CD4-positive, alpha-beta T cell treated with Interleukin-4 for 4 hours (primary cell): ENCODE data around the gene EEIG1.

Experiments used
- DNase-seq: peaks from one replicate; pipeline ENCODE4 v3.0.0-alpha.2; 2020

EEIG1 gene

DNA sequence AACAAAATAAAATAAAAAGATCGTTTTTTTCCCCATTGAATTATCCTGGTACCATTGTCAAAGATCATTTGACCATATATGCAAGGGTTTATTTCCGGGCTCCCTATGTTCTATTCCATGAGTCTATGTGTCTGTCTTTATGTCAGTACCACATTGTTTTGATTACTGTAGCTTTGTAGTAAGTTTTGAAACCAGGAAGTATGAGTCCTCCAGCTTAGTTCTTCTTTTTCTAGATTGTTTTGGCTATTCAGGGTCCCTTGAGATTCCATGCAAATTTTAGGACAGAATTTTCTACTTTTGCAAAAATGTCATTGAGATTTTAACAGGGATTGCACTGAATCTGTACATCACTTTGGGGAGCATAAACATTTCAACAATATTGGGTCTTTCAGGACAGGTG lies 18.7 kb upstream of the EEIG1 start:
- no peak for DNase-seq

DNA sequence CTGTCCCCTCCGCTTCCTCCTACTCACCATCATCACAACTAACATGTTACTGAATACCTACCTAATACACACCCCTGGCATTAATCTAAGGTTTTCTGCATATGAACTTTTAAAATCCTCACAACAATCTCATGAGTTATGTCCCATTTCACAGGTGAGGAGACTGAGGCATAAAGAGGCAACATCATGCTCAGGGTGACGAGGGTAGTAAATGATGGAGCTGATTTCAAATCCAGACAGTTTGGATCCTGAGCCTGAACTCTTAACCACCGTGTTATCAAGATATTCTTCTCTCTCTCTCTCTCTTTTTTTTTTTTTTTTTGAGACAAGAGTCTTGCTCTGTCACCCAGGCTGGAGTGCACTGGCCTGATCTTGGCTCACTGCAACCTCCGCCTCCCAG lies 12.9 kb upstream of the EEIG1 start:
- DNase-seq, result no peak

DNA sequence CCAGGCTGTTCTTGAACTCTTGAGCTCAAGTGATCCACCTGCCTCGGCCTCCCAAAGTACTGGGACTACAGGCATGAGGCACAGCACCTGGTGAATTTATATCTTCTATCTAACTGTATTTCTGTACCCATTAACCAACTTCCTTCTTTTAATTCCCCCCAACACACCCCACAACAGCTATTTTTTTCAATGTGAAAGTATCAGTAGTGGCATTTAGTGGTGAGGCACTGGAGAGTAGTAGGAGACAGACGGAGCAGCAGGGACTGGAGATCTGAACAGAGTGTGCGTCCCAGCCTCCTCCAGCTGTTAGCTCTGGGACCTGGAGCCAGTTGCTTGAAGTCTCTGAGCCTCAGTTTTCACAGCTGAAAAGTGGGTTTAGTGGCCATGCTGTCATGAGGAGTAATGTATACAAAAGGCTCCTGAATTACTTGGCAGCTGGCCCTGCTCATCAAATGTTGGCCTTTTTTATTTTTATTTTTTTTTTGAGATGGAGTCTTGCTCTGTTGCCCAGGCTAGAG lies 11.0 kb upstream of the EEIG1 start:
- DNase-seq, result no peak

DNA sequence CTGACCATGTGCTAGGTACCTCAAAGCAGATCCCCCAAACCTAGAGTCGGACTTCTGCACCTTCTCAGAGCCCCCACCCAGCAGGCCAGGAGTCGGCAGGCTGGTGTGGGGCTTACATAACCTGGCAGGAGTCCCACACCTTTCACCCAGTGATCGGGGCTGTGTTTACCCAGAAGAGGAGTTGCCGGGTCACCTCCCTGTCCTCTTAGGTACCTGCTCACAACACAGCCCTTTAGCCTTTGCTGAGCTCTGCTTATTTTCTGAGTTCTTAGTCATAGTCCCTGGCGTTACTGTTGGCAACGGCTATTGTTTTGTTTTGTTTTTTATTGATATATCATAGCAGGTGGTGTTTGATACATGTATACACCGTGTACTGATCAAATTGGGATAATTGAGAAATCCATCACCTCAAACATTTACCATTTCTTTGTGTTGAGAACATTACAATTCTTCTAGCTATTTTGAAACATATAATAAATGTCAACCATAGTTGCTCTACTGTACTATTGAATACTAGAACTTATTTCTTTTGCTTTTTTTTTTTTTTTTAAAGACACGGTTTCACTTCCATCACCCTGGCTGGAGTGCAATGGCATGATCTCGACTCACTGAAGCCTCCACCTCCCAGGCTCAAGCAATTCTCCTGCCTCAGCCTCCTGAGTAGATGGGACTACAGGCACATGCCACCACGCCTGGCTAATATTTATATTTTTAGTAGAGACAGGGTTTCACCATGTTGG lies 10.4 kb upstream of the EEIG1 start:
- DNase-seq, result peak; percentile 68

DNA sequence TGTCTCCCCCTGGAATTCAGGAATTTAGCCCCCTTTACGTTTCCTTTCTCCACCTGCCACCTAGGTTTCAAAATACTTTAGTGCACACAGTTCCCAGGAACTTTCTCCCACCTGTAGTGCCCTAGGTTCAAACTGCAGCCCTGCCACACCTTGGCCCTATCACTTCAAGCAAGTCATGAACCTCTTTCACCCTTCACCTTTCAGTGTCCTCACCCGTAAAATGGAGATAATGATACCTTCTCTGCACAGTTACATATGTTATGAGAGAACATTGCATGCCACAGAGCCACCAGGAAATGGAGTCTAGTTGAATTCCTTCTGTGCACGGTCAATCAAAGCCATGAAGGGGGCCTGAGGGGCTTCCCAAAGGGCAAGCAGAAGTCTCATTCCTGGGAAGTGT lies 9.8 kb upstream of the EEIG1 start:
- DNase-seq, result no peak

DNA sequence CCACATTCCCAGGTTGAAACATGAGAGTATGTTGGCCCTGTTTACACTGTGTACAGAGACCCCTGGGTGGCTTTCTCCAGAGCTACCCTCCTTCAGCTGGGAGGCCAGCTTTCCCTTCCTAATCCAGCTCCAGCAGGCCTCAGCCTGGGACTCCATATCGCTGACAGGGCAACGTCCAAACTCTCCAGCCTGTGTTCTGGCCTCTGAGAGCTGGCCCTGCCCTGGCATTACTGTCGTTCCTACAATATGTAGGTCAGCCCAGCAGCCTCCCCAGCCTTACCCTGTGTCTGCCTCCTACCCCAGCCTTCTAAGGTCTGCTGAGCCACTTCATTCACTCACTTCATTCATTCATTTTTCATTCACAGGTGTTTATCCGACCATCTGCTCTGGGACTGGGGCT lies 8.3 kb upstream of the EEIG1 start:
- no peak for DNase-seq

DNA sequence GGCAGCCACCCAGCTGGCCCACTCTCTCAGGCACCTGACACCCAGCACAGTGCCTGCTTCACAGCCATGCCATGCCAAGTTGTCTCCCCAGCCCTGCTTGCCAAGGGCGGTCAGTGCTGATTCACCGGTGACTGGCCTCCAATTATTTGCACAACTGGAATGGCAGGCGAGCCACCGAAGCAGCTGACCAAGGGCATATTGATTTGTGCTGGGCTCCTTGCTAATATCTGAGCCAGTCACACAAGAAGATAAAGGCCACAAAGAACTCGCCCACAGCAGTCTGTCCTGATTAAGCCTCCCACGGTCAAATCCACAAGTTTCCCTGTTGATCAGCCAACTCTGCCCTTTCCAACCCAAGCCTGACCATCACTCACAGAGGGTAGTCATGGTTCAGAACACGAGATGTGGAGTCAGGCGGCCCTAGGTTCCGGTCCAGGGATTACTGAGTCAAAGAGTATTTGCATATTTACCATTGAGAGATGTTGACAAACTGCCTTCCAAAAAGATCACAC lies 6.4 kb upstream of the EEIG1 start:
- no peak for DNase-seq

DNA sequence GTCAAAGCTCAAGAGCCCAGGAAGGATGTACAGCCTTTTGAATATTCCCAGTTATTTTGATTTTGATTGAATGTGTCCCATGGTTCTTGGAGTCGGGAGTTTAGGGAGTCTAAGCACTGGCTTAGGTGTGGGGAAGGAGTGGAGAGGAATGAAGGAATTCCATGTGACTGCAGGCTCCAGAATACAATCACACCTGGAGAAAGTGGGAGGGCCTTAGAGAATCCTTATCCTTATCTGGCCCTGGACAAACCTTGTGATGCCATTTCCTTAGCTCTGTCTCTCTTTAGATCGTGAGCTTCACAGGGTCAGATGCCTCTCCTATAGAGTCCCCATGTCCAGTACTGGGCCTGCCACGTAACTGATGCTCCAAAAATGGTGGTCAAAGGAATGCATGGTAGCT lies 4.2 kb upstream of the EEIG1 start:
- DNase-seq, result no peak

DNA sequence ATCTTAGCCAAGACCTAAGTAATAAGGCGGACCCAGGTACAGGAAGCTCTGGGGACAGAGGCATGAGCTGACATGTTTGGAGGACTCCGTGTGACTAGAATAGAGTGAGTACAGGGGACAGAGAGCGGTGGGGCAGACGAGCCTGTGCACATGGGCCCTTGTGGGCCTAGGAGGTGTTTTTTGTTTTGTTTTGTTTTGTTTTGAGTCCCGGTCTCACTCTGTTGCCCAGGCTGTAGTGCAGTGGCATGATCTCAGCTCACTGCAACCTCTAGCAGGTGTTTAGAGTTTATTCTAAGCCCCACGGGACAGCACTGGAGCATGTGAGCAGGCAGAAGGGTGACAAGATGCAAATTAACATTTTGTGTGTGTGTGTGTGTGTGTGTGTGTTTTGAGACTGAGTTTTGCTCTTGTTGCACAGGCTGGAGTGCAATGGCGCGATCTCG lies 3.1 kb upstream of the EEIG1 start:
- no peak for DNase-seq

DNA sequence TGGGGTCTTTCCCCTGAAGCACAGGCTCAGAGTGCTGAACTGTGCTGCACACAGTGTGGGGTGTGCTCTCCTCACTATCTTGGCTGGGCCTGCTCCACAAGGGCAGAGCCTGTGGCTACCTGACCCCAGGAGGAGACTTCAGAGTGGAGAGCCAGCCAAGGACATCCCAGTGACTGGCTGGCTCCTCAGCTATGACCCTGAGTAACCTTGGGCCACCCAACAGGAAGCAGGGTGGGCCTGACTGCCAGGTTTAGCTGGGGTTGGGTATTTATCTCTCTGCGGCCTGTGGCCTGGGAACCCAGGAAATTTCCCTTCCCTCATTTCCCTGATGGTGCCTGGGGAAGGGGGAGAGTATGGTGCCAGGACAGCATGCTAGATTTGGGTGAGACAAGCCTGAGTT lies 2.1 kb upstream of the EEIG1 start:
- no peak for DNase-seq

DNA sequence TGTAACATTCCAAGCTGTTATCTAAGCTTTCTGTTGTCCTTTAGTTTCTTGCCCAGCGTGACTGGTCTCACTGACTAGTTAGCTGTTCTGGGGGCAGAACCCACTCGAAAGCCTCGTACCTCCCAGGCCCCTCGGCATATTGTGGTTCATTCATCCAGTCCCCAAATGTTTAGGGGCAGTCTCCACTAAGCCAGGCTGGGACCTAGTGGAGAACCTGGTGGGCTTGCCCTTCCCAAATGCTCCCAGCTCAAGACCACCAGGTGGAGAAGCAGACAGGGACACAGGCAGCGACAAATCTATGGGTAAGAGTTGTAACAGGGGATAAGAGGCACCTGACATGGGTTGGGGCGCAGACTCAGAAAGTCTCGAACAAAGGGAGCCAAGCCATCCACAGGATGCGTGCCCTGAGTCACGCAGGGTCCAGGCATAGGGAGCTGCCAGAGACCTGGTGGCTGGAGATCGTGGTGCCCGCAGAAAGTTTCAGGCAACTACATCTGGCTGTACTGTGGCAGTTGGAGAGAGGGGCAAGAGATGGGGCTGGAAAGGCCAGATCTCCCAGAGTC lies 851 bp upstream of the EEIG1 start:
- no peak for DNase-seq

DNA sequence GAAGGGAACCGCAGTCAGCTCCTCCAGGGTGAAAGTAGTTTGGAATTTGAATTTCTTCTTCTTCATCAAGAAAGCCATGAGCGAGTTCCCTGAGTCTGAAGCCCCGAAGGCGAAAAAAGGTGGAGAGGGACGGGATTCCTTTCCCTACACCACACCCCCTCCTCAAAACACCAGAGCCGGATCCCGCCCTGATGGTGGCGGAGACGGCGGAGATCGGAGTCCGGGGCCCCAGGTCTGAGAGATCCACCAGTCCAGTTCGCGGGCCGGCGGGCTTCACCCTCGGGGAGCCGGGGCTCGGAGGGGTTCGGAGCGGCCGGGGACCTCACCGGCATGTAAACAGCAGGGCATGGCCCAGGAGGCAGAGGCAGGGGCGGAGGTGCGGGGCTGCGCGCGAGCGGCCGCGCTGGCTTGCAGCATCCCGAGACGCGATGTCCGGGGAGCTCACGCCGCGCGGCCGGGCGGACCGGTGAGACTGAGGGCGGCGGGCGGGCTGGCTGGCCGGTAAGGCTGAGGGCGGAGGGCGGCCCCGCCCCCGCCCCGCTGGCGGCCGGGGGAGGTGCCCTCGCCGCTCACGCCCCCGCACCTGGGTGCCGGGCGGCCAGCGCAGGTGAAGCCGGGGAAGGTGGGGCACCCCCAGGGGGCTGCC lies 606 bp downstream of the EEIG1 start:
- DNase-seq, result no peak

DNA sequence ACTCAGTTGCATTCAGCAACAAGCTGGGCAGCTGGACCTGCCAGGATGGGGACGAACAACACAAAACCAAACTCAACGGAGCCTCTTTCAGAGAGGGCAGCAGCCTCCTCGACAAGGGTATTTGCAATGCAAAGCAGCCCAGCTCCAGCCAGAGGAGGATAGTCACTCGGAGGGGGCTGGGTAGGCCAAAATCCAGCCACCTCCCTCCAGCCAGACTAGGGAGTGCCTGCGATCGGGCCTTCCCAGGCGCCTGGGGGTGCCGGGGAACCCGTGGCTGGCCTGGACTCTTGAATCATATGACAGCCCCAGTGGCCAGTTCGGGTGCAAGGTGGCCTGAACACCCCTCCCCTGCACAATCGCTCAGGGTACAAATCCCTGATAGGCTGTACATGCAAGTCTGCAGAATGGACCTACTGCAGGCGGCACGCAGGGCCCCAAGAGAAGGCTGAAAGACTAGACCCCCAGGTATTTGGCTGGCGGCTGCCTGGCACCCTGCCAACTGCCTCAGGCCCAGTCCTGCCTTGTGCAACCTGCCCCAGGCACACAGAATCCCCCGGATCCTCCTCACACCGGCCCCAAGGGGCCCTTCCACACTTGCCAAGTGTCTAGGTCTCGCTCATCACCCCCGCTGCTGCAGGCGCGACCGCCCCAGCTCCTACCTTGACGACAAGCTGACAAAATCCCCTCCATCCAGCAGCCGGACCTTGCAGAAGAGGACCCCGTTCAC lies 1.3 kb downstream of the EEIG1 start:
- no peak for DNase-seq

DNA sequence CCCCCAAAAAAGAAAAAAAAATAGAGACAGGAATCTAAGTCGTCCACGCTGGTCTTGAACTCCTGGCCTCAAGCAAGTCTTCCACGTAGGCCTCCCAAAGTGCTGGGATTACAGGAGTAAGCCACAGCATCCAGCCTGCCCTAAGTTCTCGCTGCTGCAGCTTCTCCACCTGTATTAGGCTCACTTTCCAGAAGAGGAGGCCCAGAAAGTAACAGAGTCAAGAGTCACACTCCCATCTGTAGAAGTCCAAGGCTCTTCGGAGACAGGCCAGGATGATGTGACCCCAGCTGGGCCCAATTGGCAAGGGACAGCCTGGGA lies 1.8 kb downstream of the EEIG1 start:
- DNase-seq, result no peak

DNA sequence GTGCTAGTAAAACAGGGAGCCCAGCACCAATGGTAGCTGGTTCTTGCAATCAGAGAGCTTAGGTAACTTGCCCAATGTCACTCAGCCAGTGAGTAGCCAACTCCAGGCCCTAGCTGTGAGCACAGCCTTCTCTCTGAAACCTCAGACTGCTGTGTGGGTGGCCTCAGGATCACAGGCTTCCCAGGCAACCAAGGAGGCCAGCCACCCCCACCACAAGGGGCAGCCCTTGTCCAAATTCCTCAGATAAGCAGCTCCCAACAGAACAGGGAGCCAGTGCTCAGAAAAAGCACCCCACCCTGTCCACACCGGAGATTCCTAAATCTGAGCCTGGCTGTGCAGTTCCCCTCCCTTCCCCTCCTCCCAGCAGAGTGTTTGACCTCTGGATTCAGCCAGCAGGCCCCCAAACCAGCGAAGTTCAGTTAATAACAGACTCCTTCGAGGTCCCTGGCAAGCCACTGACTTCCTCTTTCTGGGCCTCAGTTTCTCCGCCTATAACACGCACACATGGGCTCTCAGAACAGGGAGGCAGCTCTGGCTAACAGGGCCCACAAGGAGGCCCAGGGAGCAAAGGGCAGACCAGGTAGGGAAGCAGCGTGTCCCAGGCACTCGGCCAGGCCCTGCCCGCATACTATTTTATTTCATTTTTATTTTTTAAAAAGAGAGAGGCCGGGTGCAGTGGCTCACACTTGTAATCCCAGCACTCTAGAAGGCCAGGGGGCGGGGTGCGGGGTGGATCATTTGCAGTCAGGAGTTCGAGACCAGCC lies 2.7 kb downstream of the EEIG1 start:
- DNase-seq, result no peak

DNA sequence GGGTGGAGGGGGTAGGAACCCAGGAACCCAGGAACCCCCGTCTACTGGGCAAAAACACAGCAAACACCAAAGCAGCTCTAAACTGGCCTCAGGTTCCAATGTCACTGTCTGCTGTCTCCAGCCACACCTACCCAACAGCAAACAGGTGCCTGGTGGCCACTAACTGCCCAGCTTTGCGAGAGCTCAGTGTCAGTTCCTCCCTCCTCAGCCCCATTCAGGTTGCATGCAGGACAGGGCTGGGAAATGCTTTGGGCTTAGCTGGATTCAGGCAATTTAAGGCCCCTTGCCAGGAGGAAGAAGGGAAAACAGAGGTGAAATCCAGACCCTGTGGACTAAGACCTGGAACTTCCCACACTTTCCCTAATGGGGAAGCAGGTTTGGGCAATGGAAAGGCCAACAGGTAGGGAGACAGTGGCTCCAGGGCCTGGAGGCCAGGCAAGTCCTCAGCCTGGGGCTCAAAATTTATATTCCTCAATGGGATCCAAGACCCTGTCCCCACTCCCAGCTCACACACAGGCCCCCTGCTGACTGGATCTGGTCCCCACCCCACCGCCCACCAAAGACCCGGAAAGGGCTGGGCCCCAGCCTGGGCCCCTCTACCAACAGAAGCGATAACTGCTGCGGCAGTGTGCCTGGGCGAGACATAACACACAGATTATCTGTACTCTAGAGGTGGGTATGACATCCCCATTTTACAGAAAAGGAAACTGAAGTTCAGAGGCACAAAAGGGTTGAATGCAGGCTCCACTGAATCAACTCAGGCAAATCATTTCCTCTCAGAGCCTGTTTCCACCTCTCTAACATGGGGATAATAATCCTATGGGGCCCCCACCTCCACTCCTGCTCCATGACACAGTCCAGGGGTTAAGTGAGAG lies 3.5 kb downstream of the EEIG1 start:
- peak; percentile 44 for DNase-seq

DNA sequence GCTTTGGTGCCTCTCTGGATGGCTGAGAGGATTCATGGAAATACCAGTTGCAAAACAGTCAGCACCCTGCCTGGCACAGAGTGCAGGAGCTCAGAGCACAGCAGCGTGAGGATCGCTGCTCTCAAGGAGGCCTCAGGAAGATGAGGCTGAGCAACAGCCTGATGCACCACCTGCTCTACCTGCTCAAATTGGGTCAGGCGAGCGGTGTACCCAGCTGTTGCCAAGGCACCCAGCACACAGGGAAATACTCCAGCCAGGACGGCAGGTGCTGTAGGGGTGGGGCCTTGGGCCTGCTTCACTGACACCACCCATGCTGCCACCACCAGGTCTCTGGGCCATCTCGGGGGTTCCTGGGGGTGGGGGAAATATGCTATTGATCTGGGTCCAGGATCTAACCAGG lies 4.3 kb downstream of the EEIG1 start:
- peak; percentile 84 for DNase-seq

DNA sequence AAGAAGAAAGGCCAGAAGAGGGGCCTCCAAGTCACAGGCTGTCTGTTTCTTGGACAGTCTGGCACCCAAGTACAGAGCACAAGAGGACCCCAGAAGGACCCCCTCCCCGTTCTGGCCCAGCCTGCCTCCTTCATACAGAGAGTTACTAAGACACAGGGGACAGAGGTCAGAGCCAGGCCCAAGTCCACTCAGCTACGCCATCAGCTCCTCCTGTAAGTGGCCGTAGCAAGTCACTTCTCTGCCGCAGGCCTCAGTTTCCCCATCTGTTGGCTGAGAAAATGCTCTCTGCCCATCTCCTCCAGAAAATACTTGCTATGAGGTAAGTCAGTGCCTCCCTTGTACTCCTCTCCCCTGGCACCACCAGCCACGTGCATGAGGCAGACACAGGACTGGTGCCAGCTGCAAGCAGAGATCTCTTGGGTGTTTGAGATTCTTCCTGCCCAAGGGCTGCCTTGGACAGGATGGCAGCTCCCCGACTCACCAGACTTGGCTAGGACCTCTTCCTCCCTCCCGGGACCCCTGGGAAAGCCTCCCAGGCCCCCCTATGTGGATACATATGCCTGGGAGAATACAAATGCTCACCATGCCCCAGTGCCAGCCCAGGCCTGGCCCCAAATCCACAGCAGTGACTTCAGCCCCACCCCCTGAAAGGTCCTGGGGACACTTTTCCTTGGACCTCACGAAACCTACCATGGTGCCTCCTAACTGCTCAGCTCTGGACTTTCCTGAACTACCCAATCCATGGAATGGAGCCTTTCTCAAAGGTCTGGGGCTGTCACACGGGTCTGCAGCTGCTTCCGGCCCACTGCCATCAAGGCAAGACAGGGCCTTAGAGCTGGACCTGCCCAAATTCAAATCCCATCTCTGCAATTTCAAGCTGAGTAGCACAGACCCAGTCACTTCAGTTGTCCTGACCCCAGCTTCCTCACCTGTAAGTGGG lies 5.1 kb downstream of the EEIG1 start:
- DNase-seq, result no peak

DNA sequence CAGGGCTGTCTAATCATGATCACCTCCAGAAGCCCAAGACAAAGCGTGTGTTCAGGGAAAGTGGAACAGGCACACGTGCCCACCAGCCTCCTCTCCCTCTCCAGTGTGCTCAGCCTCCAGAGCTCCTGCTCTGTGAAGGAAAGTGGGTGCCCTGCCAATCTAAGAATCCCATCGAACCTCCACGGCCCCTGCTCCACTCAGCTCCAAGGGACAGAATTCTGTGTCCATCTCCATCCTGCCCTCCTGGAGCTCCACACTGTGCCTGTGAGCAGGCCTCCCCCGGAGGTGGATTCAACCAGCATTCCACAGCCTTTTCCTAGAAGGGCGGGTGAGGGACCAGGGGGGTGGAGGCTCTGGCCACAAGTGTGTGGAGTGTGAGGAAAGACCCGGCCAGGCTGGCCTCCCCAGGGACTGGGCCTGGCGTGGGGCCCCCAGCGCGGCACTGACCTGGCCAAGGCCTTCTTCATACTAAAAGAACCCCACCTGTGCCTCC lies 6.0 kb downstream of the EEIG1 start:
- no peak for DNase-seq

DNA sequence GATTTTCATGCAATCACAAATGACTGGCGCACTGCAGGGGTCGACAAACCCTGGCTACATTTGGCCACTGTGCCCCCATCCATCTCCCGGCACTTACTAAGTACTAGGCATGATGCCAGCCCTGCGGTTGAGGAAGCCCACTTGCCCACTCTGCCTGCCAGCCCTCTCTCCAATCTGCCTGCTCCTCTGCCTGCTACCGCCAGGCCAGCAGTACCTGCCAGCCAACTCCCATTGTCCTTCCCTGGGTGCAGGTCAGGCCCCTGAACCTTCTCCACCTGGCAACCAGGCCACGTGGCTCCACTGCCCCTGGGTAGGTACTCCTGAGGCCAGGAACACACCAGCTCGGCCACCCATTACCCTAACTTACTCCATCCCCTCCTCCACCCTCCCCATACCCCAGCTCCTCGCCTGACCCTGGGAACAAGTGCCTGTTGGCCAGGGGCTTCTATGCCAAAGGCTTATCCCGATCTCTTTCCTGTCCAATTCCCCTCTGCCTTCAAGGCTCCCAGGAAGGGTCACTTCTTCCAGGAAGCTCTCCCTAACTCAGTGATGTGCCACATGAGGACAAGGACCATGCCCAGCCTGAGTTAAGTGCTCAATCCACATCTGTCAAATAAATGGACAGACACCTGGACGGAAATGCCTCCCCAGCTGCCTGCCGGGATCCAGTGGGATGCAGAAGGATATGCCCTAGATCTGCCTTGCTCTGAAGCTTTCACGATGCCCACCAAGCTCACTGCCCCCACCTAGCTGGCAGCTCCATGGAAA lies 6.6 kb downstream of the EEIG1 start:
- DNase-seq, result no peak
